Measurements from ENCODE around the gene MGAT4B.

DNA sequence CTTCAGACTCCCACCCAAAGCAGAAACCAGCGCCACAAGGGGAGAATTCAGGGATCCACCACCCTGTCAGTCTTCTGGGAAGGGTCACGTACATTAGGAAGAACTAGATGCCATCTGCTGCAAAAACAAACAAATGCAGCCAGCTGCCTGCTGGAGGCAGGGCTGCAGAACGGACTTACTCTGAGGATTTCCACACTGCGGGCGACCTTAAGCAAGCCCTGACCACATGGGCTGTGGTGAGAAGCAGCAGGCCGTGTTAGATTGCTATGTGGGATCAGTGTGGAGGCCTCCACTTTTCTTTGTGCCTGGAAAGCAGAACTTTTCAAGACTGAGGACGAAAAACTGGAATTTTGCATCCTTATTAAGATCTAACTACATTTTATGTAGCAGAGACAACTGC lies 26.3 kb downstream of the MGAT4B start:
- TF ChIP-seq, protein P1, sequence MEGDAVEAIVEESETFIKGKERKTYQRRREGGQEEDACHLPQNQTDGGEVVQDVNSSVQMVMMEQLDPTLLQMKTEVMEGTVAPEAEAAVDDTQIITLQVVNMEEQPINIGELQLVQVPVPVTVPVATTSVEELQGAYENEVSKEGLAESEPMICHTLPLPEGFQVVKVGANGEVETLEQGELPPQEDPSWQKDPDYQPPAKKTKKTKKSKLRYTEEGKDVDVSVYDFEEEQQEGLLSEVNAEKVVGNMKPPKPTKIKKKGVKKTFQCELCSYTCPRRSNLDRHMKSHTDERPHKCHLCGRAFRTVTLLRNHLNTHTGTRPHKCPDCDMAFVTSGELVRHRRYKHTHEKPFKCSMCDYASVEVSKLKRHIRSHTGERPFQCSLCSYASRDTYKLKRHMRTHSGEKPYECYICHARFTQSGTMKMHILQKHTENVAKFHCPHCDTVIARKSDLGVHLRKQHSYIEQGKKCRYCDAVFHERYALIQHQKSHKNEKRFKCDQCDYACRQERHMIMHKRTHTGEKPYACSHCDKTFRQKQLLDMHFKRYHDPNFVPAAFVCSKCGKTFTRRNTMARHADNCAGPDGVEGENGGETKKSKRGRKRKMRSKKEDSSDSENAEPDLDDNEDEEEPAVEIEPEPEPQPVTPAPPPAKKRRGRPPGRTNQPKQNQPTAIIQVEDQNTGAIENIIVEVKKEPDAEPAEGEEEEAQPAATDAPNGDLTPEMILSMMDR (optimal IDR thresholded peaks at IDR 0.05 in 1 of 3, IDR thresholded peaks at IDR 0.05 in 1 of 3, conservative IDR thresholded peaks at IDR 0.05 in 1 of 3; ENCODE audit: extremely low read depth in 1 of 3, insufficient read depth in 2 of 3, low read length in 3 of 3), result no peak
- TF ChIP-seq EZH2 (IDR thresholded peaks at IDR 0.05; ENCODE audit: low read length), result no peak

Measured in keratinocyte (primary cell).